ENCODE results near the gene TRIM54. TPM values are rescaled to one million over a fixed set of nuclear protein-coding genes. Genes with fewer than 3 reads are reported as not detected.

Gene TRIM54
- total and polyA plus RNA-seq, 2 of the 4 experiments (the other 2 are of a cell fraction): 0.15 TPM; not detected in 1

- H2BK5ac ChIP-seq (ENCODE audit: low read depth, low read length, poor library complexity, severe bottlenecking): peak overlapping the region; percentile 94
- H2BK120ac ChIP-seq (ENCODE audit: low read depth, low read length): peak overlapping the region; percentile 56
- H3K9ac ChIP-seq (ENCODE audit: low read depth, low read length): no peak overlapping the region; the same call in 1 of the 2 replicates
- H4K20me1 ChIP-seq (ENCODE audit: insufficient read depth, low read length): no peaks in the 10 kb centered on the region
- H3K56ac ChIP-seq (ENCODE audit: extremely low read depth, insufficient read depth, low read length): peak overlapping the region; percentile 69
- peak overlapping the region; percentile 66; the same call in 1 of the 2 replicates for H3K18ac ChIP-seq (ENCODE audit: low read depth, low read length)
- H2AK9ac ChIP-seq (replicated peaks; ENCODE audit: low read depth, low read length, poor library complexity): peak overlapping the region; percentile 82
- peak overlapping the region; percentile 89; the same call in 1 of the 2 replicates for H3K23ac ChIP-seq (ENCODE audit: low read depth, low read length)
- dilution Hi-C loops (cut with HindIII; ENCODE audit: low sequenced_read_pairs, unreplicated experiment): no loop called here
- intact Hi-C loops (cut with micrococcal nuclease): loop anchor here (1.0 to 5.0 kb wide), 2 partner anchors 36 to 49 kb away; partner anchors contain the start of genes EIF2B4, GTF3C2 and SNX17
- ChIA-PET CTCF (interaction anchor here (0.7 kb wide), 2 partner anchors 26 to 28 kb away, joined by 3 to 6 read pairs; no protein-coding TSS in a partner anchor), POLR2A (ENCODE audit: unreplicated experiment) (no interaction called here)
- BruUV-seq (replicated peaks): no TSS peak
- 0 out of 2 replicates have a peak overlapping the region, but pooled peaks have one; percentile 66 for H3K14ac ChIP-seq (replicated peaks; ENCODE audit: low read depth, low read length)
- H2BK15ac ChIP-seq (ENCODE audit: low read depth, low read length): peak overlapping the region; percentile 40; the same call in 1 of the 3 replicates
- ATAC-seq (ENCODE audit: low read depth): peak; percentile 74
- peak overlapping the region; percentile 80 for H3K4ac ChIP-seq (ENCODE audit: low read depth, low read length)
- peak overlapping the region; percentile 36; the same call in 1 of the 2 replicates for H4K5ac ChIP-seq (ENCODE audit: low read depth, low read length)
- peak overlapping the region; percentile 72 for H2BK20ac ChIP-seq (ENCODE audit: low read depth, low read length)
- H3K27me3 ChIP-seq (ENCODE audit: control insufficient read depth, insufficient read depth, low read length): no peaks in the 10 kb centered on the region
- peak overlapping the region in 1 of 2 experiments; percentile 83 for H4K8ac ChIP-seq (ENCODE audit: low read depth in 2 of 2, low read length in 2 of 2)
- peaks cover 7% of the 10 kb centered on the region for H3K4me1 ChIP-seq (ENCODE audit: control insufficient read depth, insufficient read depth, low read length)
- H2AK5ac ChIP-seq (ENCODE audit: low read depth, low read length): peak overlapping the region; percentile 75
- peak overlapping the region; percentile 67 for H2AFZ ChIP-seq (replicated peaks; ENCODE audit: low read length, poor library complexity)
- in situ Hi-C loops (cut with MboI; ENCODE audit: low sequenced_read_pairs): no loop called here
- H3K36me3 ChIP-seq (ENCODE audit: control insufficient read depth, insufficient read depth, low read length): peaks cover 6% of the 10 kb centered on the region
- H3K4me3 ChIP-seq (ENCODE audit: insufficient read depth, low read depth, low read length): peak overlapping the region; percentile 3; the same call in 1 of the 2 replicates
- peak overlapping the region; percentile 74 for H4K91ac ChIP-seq (ENCODE audit: insufficient read depth, low read depth, low read length)
- no peaks in the 10 kb centered on the region for H3K9me3 ChIP-seq (ENCODE audit: control insufficient read depth, insufficient read depth, low read length)
- H3K27ac ChIP-seq (ENCODE audit: insufficient read depth, low read length): peak overlapping the region; percentile 64
- H3K9me1 ChIP-seq (ENCODE audit: insufficient read depth, low read length): peaks cover 15% of the 10 kb centered on the region; the same call in 1 of the 2 replicates
- H3K79me1 ChIP-seq (ENCODE audit: low read depth in 1 of 2, low read length in 2 of 2): peaks cover 28 to 48% of the 10 kb centered on the region in 2 experiments; a peak in 3 of 4 replicates
- H3K4me2 ChIP-seq (ENCODE audit: low read depth, low read length): peak overlapping the region; percentile 68
- 29% methylated on average over 3 of the region's 8 CpGs; no CpG with 5 or more reads in 1 of the 2 experiments for WGBS, 2 experiments (ENCODE audit: extremely low coverage in 2 of 2, insufficient read length in 1 of 2)
- DNase-seq: peak; percentile 99
- TF ChIP-seq CHD1 (IDR thresholded peaks at IDR 0.05; ENCODE audit: low read depth, low read length) (no peak), RCOR1 (IDR thresholded peaks at IDR 0.05; ENCODE audit: insufficient replicate concordance, low read length) (peak; percentile 76), RAD21 (IDR thresholded peaks at IDR 0.05; ENCODE audit: low read length) (peak; percentile 65), FOS (IDR thresholded peaks at IDR 0.05; ENCODE audit: low read depth, low read length) (peak; percentile 100), SMC3 (IDR thresholded peaks at IDR 0.05; ENCODE audit: low read depth, low read length) (peak; percentile 67), CEBPB (IDR thresholded peaks at IDR 0.05; ENCODE audit: low read depth, low read length) (no peak), NFE2L2 (IDR thresholded peaks at IDR 0.05; ENCODE audit: low read depth, low read length) (no peak), MAZ (IDR thresholded peaks at IDR 0.05; ENCODE audit: borderline replicate concordance, low read depth, low read length) (0 out of 2 replicates have a peak, but pooled peaks have one; percentile 20), BHLHE40 (IDR thresholded peaks at IDR 0.05; ENCODE audit: low read depth, low read length) (peak; percentile 82), RFX5 (IDR thresholded peaks at IDR 0.05; ENCODE audit: low read depth, low read length) (no peak), POLR2A (IDR thresholded peaks at IDR 0.05; ENCODE audit: low read depth, low read length) (peak; percentile 79)
- TF ChIP-seq, protein P1, sequence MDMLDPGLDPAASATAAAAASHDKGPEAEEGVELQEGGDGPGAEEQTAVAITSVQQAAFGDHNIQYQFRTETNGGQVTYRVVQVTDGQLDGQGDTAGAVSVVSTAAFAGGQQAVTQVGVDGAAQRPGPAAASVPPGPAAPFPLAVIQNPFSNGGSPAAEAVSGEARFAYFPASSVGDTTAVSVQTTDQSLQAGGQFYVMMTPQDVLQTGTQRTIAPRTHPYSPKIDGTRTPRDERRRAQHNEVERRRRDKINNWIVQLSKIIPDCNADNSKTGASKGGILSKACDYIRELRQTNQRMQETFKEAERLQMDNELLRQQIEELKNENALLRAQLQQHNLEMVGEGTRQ (IDR thresholded peaks at IDR 0.05; ENCODE audit: low read depth, low read length): no peak
- TF ChIP-seq, protein P2, sequence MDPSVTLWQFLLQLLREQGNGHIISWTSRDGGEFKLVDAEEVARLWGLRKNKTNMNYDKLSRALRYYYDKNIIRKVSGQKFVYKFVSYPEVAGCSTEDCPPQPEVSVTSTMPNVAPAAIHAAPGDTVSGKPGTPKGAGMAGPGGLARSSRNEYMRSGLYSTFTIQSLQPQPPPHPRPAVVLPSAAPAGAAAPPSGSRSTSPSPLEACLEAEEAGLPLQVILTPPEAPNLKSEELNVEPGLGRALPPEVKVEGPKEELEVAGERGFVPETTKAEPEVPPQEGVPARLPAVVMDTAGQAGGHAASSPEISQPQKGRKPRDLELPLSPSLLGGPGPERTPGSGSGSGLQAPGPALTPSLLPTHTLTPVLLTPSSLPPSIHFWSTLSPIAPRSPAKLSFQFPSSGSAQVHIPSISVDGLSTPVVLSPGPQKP (IDR thresholded peaks at IDR 0.05; ENCODE audit: borderline replicate concordance, low read depth, low read length): no peak
- TF ChIP-seq, protein P3, sequence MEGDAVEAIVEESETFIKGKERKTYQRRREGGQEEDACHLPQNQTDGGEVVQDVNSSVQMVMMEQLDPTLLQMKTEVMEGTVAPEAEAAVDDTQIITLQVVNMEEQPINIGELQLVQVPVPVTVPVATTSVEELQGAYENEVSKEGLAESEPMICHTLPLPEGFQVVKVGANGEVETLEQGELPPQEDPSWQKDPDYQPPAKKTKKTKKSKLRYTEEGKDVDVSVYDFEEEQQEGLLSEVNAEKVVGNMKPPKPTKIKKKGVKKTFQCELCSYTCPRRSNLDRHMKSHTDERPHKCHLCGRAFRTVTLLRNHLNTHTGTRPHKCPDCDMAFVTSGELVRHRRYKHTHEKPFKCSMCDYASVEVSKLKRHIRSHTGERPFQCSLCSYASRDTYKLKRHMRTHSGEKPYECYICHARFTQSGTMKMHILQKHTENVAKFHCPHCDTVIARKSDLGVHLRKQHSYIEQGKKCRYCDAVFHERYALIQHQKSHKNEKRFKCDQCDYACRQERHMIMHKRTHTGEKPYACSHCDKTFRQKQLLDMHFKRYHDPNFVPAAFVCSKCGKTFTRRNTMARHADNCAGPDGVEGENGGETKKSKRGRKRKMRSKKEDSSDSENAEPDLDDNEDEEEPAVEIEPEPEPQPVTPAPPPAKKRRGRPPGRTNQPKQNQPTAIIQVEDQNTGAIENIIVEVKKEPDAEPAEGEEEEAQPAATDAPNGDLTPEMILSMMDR (conservative IDR thresholded peaks at IDR 0.05; ENCODE audit: low read depth, low read length): peak; percentile 81
These were observed 38.8 kb downstream of the TRIM54 start for GRCh38 chr2:27320958-27321543.

Measured in IMR-90 (cell line).